Motor neuron (in vitro differentiated cells): ENCODE measurements around the gene ANKRD35. TPM values are rescaled to one million over a fixed set of nuclear protein-coding genes. Genes with fewer than 3 reads are reported as not detected.
A peak's percentile ranks its signal among the peaks of the same experiment; 100 is the strongest.

ENCODE experiments used
- ATAC-seq, 8 experiments: fragments of 200-7000 bp; cut with Tn5 transposase; replicated peaks in 6 of 8; 2 replicates each; pipeline ENCODE4 v1.8.0; 2021; ENCODE audit warnings: mild to moderate bottlenecking in 8 of 8, moderate library complexity in 8 of 8
- H3K27ac ChIP-seq, 2 donors: fragments of 250-450 bp; sonication (Bioruptor Pico); 2 replicates each; pipeline ENCODE4 v1.9.0; 2021; ENCODE audit warnings: antibody characterized with exemption in 2 of 2, mild to moderate bottlenecking in 2 of 2, moderate library complexity in 1 of 2
- H3K4me1 ChIP-seq, 2 donors: fragments of 250-450 bp; sonication (Bioruptor Pico); replicated peaks in 1 of 2; 2 replicates each; pipeline ENCODE4 v1.6.1; 2021; ENCODE audit warnings: antibody characterized with exemption in 2 of 2, mild to moderate bottlenecking in 2 of 2, moderate library complexity in 1 of 2
- H3K4me3 ChIP-seq, 5 donors: fragments of 250-450 bp; sonication (Bioruptor Pico); 2 replicates each; pipeline ENCODE4 v1.9.0; 2021; ENCODE audit warnings: antibody characterized with exemption in 5 of 5, mild to moderate bottlenecking in 5 of 5, moderate library complexity in 4 of 5
- WGBS, 10 experiments: fragments of 450-650 bp; shearing (Covaris generic); methylation state at CpG; one replicate each; pipeline ENCODE4 v1.0.0; 2022; 5-methylcytosine and 5-hydroxymethylcytosine counted together
- in situ Hi-C, 9 experiments: fragments of 400-800 bp; cut with MboI; loops; one replicate each; pipeline ENCODE4 v1.15.0; 2021; ENCODE audit warnings: low sequenced_read_pairs in 9 of 9, low pct_unique_long_range_greater_than_20kb in 2 of 9; ENCODE audit not compliant: unreplicated experiment in 9 of 9
- total RNA-seq, 8 experiments: library from RNA; unstranded; fragments of 300-600 nt; gene quantifications; 2 replicates each; pipeline versions ENCODE4 v1.2.3 to v1.2.4, GENCODE V29; 2022

The ANKRD35 gene
- total RNA-seq, 8 experiments from 2014 or later: 0.15 to 1.4 (median 0.32) TPM; not detected in 2

DNA sequence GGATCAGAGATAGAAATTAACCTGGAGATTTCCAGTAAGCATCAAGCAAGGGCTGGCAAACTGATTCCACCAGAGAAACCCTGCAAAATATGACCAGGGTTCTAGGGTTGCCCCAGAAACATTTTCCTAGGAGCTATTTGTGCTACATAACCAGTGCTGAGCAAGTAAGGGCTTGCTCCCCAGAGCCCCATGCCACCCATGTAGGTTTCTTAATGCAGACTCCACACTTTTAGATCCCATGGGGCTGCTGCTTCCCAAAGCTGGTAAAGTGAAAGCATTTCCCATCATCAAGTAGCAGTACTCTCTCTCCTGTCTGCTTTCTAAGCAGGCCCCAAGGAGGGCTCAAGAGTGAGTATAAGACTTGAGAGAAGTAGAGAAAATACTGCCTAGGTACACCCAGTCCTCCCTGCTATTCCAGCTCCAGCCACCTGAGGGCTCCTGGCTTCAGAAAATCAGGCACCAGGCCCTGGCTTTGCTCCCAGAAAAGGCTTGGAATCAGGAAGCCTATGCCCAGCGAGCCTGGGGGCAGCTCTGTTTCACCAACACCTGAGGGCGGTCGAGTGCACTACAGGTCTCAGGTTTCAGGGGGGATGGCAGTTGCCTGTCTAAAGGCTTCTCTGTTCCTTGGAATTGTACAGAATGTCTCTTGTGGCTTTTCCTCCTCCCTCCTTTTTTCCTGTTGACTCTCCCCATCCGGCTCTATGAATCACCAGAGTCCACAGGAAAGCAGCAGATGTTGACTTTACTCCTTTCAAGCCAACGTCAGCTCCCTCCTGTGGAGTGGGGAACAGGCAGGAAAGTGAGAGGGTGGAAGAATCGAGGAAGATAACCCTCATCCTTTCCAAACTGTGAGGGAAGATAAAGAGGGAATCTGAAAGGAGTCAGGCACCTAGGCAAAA lies 6.2 kb upstream of the ANKRD35 start:
- Histone ChIP-seq H3K4me1 (peaks cover 2 to 6% of the 10 kb centered on the region in 2 donors), H3K27ac (no peak overlapping the region), H3K4me3 (no peak overlapping the region)
- in situ Hi-C loops: loop anchor here in 1 of 9 experiments (10.0 kb wide), 1 partner anchor 123 kb away; no protein-coding TSS in a partner anchor
- ATAC-seq: peak; percentile 91 to 100 (median 98)
- 0 to 22% (median 4%) methylated on average over 1 to 6 of the region's 6 CpGs for WGBS, 10 experiments

DNA sequence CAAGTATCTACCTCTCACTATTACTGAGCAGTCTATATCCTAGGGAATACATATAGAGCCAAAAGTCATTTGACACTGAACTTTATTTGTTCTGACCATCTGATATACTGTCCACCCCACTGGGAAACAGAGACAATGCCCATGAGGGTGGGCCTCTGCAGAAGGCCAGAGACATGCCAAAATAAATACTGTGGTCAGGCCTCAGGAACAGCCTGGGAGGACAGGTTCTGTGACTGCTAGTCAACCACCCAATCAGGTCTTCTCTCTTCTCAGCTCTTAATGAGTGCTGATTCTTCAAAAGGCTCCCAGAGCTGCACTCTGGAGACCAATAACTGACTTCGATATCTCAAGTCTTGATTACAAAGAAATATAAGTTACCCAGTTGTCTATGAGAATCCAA lies 5.5 kb upstream of the ANKRD35 start:
- Histone ChIP-seq H3K27ac (no peak overlapping the region), H3K4me1 (peaks cover 2 to 6% of the 10 kb centered on the region in 2 donors), H3K4me3 (no peak overlapping the region)
- in situ Hi-C loops: loop anchor here in 1 of 9 experiments (10.0 kb wide), 1 partner anchor 124 kb away; no protein-coding TSS in a partner anchor
- 20 to 83% (median 54%) methylated on average over 1 of the region's 1 CpG; no CpG with 5 or more reads in 4 of the 10 experiments for WGBS, 10 experiments
- ATAC-seq: peak in 1 of 8 experiments; percentile 3

DNA sequence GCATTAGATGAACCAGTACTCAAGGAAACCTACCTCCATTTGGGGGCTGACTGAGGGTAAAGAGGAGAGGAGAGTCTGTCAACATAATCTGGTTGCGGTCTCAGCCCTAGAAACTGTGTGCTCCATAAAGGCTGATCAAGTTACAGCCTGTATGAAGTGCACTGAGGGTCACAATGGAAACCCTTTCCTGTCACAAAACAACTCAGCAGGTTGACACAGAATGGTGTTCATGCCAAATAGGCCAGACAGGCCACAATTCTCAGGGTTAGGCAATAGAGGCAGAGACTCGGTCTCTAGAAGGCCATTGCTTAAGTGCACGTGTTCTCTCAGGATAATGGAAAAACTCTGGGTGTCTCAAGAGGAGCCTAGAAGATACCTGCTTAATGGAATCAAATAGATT lies 4.1 kb upstream of the ANKRD35 start:
- in situ Hi-C loops: loop anchor here in 2 of 9 experiments (10.0 kb wide), 2 partner anchors 115 to 125 kb away; no protein-coding TSS in a partner anchor
- Histone ChIP-seq H3K4me3 (no peak overlapping the region), H3K4me1 (peaks cover 7 to 11% of the 10 kb centered on the region in 2 donors), H3K27ac (no peak overlapping the region)
- ATAC-seq: no peak
- WGBS, 10 experiments: 60 to 94% (median 79%) methylated on average over 1 to 3 of the region's 3 CpGs; no CpG with 5 or more reads in 4 of the 10 experiments

DNA sequence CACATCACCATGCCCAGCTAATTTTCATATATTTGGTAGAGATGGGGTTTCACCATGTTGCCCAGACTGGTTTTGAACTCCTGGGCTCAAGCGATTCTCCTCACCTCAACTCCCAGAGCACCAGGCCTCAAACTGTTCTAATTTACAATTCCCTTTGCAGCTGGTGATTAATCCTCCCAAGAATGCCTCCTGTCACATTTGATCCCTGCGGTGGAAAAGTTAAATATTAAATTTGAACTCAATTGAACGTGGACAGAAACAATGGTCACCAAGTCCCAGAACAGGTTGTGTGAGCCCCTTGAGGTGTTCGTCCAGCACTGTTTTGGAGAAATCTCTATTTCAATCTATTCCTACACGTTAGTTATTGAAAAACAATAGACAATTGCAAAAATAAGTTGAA lies 2.0 kb upstream of the ANKRD35 start:
- in situ Hi-C loops: loop anchor here in 1 of 9 experiments (10.0 kb wide), 1 partner anchor 117 kb away; no protein-coding TSS in a partner anchor
- ATAC-seq: no peak
- 14 to 70% (median 38%) methylated on average over 1 to 5 of the region's 5 CpGs; no CpG with 5 or more reads in 2 of the 10 experiments for WGBS, 10 experiments
- Histone ChIP-seq H3K27ac (no peak overlapping the region), H3K4me1 (peaks cover 7 to 11% of the 10 kb centered on the region in 2 donors), H3K4me3 (no peak overlapping the region)

DNA sequence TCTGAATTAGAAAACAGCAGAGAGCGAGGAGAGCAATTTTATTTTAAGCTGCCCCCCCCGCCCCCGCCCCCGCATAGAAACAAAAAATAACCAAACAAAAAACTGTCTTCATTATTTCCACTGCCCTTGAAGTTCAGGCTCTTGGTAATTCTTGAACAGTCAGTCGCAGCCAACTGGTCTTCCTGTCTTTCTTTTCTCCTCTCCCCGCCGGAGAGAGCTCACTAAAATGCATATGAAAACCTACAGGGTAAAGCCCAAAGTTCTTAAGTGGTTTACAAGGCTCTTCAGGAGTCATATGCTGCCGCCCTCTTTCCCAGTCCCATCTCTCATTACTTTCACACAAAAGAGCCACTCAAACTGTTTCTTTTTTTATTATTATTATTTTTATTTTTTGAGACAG lies 1.1 kb upstream of the ANKRD35 start:
- no peak for ATAC-seq
- in situ Hi-C loops: loop anchor here in 1 of 9 experiments (10.0 kb wide), 1 partner anchor 118 kb away; no protein-coding TSS in a partner anchor
- peaks cover 5 to 6% of the 10 kb centered on the region in 2 donors for H3K4me1 ChIP-seq
- no peak overlapping the region for H3K4me3 ChIP-seq
- no peak overlapping the region for H3K27ac ChIP-seq
- WGBS, 10 experiments: 20 to 100% (median 42%) methylated on average over 1 to 8 of the region's 8 CpGs; no CpG with 5 or more reads in 2 of the 10 experiments

DNA sequence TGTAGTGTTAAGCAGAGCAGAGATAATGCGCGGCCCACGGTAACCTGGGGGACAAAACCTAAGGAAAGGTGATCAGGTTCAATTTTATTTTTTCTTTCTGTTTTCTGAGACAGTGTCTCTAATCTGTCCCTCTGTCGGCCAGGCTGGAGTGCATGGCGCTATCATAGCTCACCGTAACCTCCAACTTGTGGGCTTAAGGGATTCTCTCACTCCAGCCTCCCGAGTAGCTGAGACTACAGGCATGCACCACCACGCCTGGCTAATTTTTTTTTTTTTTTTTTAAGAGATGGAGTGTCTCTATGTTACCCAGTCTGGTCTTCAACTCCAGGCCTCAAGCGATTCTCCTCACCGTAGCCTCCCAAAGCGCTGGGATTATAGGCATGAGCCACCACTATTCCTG lies 724 bp upstream of the ANKRD35 start:
- in situ Hi-C loops: loop anchor here in 1 of 9 experiments (10.0 kb wide), 1 partner anchor 118 kb away; no protein-coding TSS in a partner anchor
- H3K4me3 ChIP-seq: peak overlapping the region; percentile 50 to 70 (median 63)
- H3K4me1 ChIP-seq: peaks cover 5 to 6% of the 10 kb centered on the region in 2 donors
- H3K27ac ChIP-seq: no peak overlapping the region
- WGBS, 10 experiments: 20 to 80% (median 60%) methylated on average over 1 to 11 of the region's 11 CpGs; no CpG with 5 or more reads in 1 of the 10 experiments
- no peak for ATAC-seq

DNA sequence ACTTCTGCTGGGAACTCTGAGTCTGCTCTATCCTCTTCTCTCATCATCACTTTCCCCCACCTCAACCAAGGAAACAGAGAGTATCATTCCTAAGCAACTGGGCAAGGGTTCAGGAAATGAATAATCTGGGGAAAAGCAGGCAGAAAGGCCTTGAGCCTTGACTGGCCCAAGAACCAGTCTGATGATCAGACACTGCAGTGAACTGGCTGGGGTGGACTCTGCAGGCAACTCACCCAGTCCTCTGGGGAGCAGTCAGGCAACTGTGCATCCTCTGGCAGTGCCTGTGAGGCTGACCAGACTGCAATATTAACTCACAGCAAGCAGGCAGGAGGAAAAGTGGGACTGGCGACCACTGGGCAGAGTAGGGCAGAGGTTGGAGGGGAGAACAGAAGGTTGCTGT lies 991 bp downstream of the ANKRD35 start:
- WGBS, 10 experiments: 31 to 73% (median 53%) methylated on average over 1 of the region's 1 CpG; no CpG with 5 or more reads in 6 of the 10 experiments
- Histone ChIP-seq H3K4me1 (peaks cover 5 to 9% of the 10 kb centered on the region in 2 donors), H3K4me3 (peak overlapping the region in 2 of 5 donors; percentile 50 to 63), H3K27ac (no peak overlapping the region)
- in situ Hi-C loops: loop anchor here in 1 of 9 experiments (10.0 kb wide), 1 partner anchor 120 kb away; no protein-coding TSS in a partner anchor
- no peak for ATAC-seq

DNA sequence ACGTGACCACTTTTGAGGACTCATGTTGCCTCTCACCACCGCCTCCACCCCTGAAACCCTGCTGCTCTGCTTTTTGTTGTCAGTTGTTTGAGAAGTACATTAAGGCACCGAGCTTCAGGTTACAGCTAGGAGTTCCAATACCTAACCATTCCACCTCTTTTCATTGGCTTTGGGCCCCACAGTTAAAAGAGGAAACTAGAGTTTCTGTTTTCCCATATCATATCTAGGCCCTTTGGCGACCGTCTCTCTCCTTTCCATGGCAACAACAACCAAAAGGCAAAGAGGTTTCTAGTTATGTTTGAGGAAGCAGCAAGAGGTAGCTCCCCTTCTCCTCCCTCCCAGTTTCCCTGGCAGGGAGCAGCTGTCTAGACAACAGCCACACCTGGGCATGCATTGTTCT lies 5.9 kb downstream of the ANKRD35 start:
- 0 to 89% (median 41%) methylated on average over 1 to 5 of the region's 5 CpGs for WGBS, 10 experiments
- peaks cover under 1 to 4% of the 10 kb centered on the region in 2 donors for H3K4me1 ChIP-seq
- ATAC-seq: peak in 1 of 8 experiments; percentile 45
- in situ Hi-C loops: loop anchor here in 1 of 9 experiments (10.0 kb wide), 1 partner anchor 125 kb away; no protein-coding TSS in a partner anchor
- H3K4me3 ChIP-seq: no peak overlapping the region
- H3K27ac ChIP-seq: no peak overlapping the region

DNA sequence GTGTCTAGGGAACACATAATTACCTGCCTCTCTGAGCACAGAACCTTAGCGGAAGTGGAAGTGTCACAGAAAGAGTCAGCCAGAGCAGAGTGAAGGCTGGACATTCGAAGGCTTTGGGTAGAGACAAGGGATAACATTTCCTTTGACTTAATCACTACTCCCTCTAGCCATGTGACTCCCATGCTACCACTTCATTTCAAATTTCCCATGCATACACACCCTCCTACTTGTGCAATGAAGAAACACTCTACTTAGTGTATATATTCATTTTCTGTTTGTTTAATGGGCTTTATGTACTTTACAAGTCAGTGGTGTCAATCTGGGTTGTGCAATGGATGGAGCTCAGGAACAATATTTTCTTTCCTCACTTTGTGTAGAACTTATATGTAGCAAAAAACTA lies 6.9 kb downstream of the ANKRD35 start:
- Histone ChIP-seq H3K4me3 (no peak overlapping the region), H3K4me1 (peaks cover 0 to 4% of the 10 kb centered on the region in 2 donors), H3K27ac (no peak overlapping the region)
- in situ Hi-C loops: no loop called here
- WGBS, 10 experiments: 46 to 100% (median 93%) methylated on average over 1 to 2 of the region's 2 CpGs; no CpG with 5 or more reads in 1 of the 10 experiments
- peak in 3 of 8 experiments; percentile 72 to 97 (median 96) for ATAC-seq

DNA sequence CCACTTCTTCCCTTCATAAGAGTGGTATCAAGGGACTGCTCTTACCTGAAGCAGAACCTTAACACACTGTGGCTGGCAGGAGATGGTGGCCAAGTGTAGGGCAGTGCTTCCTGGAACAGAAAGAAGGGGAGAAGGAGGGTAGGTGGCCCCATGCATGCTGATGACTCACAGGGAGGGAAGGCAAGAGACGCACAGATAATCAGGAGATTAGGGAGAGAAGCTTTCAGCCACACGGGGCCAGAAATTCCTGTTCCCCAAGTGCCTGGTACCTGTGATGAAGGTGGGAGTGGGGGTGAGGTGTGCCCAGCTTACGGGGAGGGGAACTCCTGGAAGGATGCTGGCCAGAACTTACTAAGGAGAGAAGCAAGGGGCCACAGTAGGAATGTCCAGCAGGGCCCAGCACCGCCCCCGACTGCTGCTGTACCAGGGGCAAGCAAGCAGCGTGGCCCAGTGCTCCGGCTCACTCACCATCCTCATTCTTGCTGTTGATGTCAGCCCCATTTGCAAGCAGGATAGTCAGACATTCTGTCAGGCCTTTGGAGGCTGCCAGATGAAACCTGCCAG lies 7.7 kb downstream of the ANKRD35 start:
- ATAC-seq: peak in 1 of 8 experiments; percentile 55
- in situ Hi-C loops: no loop called here

DNA sequence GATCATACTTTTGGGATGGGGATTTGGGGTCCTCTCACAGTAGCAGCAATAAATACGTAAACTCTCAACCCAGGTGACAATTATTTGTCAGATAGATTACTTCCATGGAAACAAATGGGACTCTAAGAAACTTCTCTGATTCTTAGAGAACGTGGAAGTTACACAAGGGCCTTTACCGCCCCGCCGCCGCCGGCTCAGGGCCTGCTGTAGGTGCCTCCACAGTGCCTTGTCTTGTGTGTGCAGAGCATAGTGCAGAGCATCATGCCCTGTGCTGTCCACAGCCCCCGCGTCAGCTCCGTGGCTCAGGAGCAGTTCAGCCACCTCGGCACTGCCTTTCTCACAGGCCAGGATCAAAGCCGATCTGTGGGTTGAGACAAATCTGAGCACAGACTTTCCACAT lies 11.0 kb downstream of the ANKRD35 start:
- WGBS, 10 experiments: 70 to 96% (median 89%) methylated on average over 2 to 11 of the region's 12 CpGs; no CpG with 5 or more reads in 3 of the 10 experiments
- Histone ChIP-seq H3K4me3 (no peak overlapping the region), H3K27ac (no peak overlapping the region), H3K4me1 (no peaks in the 10 kb centered on the region)
- no peak for ATAC-seq
- in situ Hi-C loops: loop anchor here in 1 of 9 experiments (25.0 kb wide), 1 partner anchor 112 kb away; no protein-coding TSS in a partner anchor

More for the DNA sequence above, 7.7 kb downstream of the ANKRD35 start:
- 27 to 100% (median 72%) methylated on average over 1 to 4 of the region's 7 CpGs; no CpG with 5 or more reads in 5 of the 10 experiments for WGBS, 10 experiments
- Histone ChIP-seq H3K4me3 (no peak overlapping the region), H3K4me1 (peaks cover 0 to 4% of the 10 kb centered on the region in 2 donors), H3K27ac (no peak overlapping the region)
